Lung (tissue), 5 donors: ENCODE results near the gene SLX1A. TPM values are rescaled to one million over a fixed set of nuclear protein-coding genes. Genes with fewer than 3 reads are reported as not detected.

Experiments used
- polyA plus RNA-seq, 2 donors: library from polyadenylated mRNA; stranded (reverse); fragments of 200-250 nt; gene quantifications; one replicate each; pipeline ENCODE4 v1.2.1, GENCODE V29; 2013
- small RNA-seq: library from RNA; depleted of rRNA; stranded (forward); fragments of <200 nt; gene quantifications from one replicate; pipeline ENCODE3, GENCODE V24; 2014; ENCODE audit warnings: low replicate concordance
- total RNA-seq, 2 donors: library from RNA; depleted of rRNA in 1 of 2; stranded (reverse); fragments of >200 nt in 1 of 2; gene quantifications; one replicate each; pipeline ENCODE4 v1.2.1, GENCODE V29; 2014 to 2021
- donor health status: Bipolar disorder and iron deficiency.
- donor health status: healthy.
- donor health status: DM: yes; HTN: yes; CAD: no.

Gene SLX1A
- total and polyA plus RNA-seq, 4 donors = 24.0 to 96.0 (median 75.1) TPM

Small RNA genes within 50 kb of the gene (small RNA-seq; reads per million reads assigned to genes)
- not detected for gene AC106782.4

Other genes with a start within 250 kb of the SLX1A start
- gene TMEM219, start 231.8 kb upstream of the SLX1A start, total RNA-seq = 100 to 1,000 TPM in 1 of 2 donors, 10 to 100 TPM in 1; 56.4 to 141 TPM
- gene TMEM219, start 231.8 kb upstream of the SLX1A start, polyA plus RNA-seq = 100 to 1,000 TPM; 127 to 210 TPM
- 10 to 100 TPM; 55.3 to 71.8 TPM for gene TAOK2, start 220.0 kb upstream of the SLX1A start, total RNA-seq
- 10 to 100 TPM; 33.8 to 55.5 TPM for gene TAOK2, start 220.0 kb upstream of the SLX1A start, polyA plus RNA-seq
- gene HIRIP3, start 198.3 kb upstream of the SLX1A start, total RNA-seq = 10 to 100 TPM; 16.9 to 22.7 TPM
- 10 to 100 TPM; 13.1 to 18.4 TPM for gene HIRIP3, start 198.3 kb upstream of the SLX1A start, polyA plus RNA-seq
- gene INO80E, start 197.6 kb upstream of the SLX1A start, total RNA-seq = 10 to 100 TPM; 37.5 to 68.5 TPM
- gene INO80E, start 197.6 kb upstream of the SLX1A start, polyA plus RNA-seq = 100 to 1,000 TPM in 1 of 2 donors, 10 to 100 TPM in 1; 51.8 to 105 TPM
- 1 to 10 TPM; 2.4 to 8.7 TPM for gene DOC2A, start 182.8 kb upstream of the SLX1A start, total RNA-seq
- gene DOC2A, start 182.8 kb upstream of the SLX1A start, polyA plus RNA-seq = 1 to 10 TPM; 1.4 to 2.9 TPM
- not detected for gene C16orf92, start 170.7 kb upstream of the SLX1A start, total RNA-seq
- not detected for gene C16orf92, start 170.7 kb upstream of the SLX1A start, polyA plus RNA-seq
- gene TLCD3B, start 162.6 kb upstream of the SLX1A start, total RNA-seq = under 1 TPM in 1 of 2 donors, not detected in 1; 0.43 TPM
- under 1 TPM in 1 of 2 donors, not detected in 1; 0.03 TPM for gene TLCD3B, start 162.6 kb upstream of the SLX1A start, polyA plus RNA-seq
- gene ALDOA, start 128.1 kb upstream of the SLX1A start, total RNA-seq = 1,000 to 10,000 TPM in 1 of 2 donors, 100 to 1,000 TPM in 1; 265 to 1,167 TPM
- 1,000 to 10,000 TPM in 1 of 2 donors, 100 to 1,000 TPM in 1; 756 to 1,371 TPM for gene ALDOA, start 128.1 kb upstream of the SLX1A start, polyA plus RNA-seq
- 10 to 100 TPM; 51.7 to 90.7 TPM for gene PPP4C, start 117.9 kb upstream of the SLX1A start, total RNA-seq
- 100 to 1,000 TPM; 113 to 143 TPM for gene PPP4C, start 117.9 kb upstream of the SLX1A start, polyA plus RNA-seq
- 1 to 10 TPM in 1 of 2 donors, under 1 TPM in 1; 0.60 to 1.7 TPM for gene TBX6, start 102.0 kb upstream of the SLX1A start, total RNA-seq
- gene TBX6, start 102.0 kb upstream of the SLX1A start, polyA plus RNA-seq = 1 to 10 TPM; 1.1 to 1.6 TPM
- 10 to 100 TPM; 56.2 to 69.0 TPM for gene YPEL3, start 97.7 kb upstream of the SLX1A start, total RNA-seq
- 100 to 1,000 TPM; 118 to 208 TPM for gene YPEL3, start 97.7 kb upstream of the SLX1A start, polyA plus RNA-seq
- 1 to 10 TPM; 5.1 to 5.8 TPM for gene GDPD3, start 80.3 kb upstream of the SLX1A start, total RNA-seq
- 1 to 10 TPM; 4.1 to 6.0 TPM for gene GDPD3, start 80.3 kb upstream of the SLX1A start, polyA plus RNA-seq
- 10 to 100 TPM; 50.3 to 96.7 TPM for gene MAPK3, start 70.7 kb upstream of the SLX1A start, total RNA-seq
- 10 to 100 TPM; 65.7 to 83.8 TPM for gene MAPK3, start 70.7 kb upstream of the SLX1A start, polyA plus RNA-seq
- 100 to 1,000 TPM in 1 of 2 donors, 10 to 100 TPM in 1; 47.7 to 143 TPM for gene CORO1A, start 10.3 kb upstream of the SLX1A start, total RNA-seq
- 100 to 1,000 TPM in 1 of 2 donors, 10 to 100 TPM in 1; 41.8 to 419 TPM for gene CORO1A, start 10.3 kb upstream of the SLX1A start, polyA plus RNA-seq
- gene BOLA2B, start 209 bp upstream of the SLX1A start, total RNA-seq = 100 to 1,000 TPM in 1 of 2 donors, 1 to 10 TPM in 1; 9.8 to 111 TPM
- 100 to 1,000 TPM; 253 to 320 TPM for gene BOLA2B, start 209 bp upstream of the SLX1A start, polyA plus RNA-seq
- gene SULT1A3, start 5.4 kb downstream of the SLX1A start, total RNA-seq = 10 to 100 TPM; 16.3 to 22.4 TPM
- 10 to 100 TPM in 1 of 2 donors, 1 to 10 TPM in 1; 8.3 to 32.8 TPM for gene SULT1A3, start 5.4 kb downstream of the SLX1A start, polyA plus RNA-seq
- 10 to 100 TPM in 1 of 2 donors, 1 to 10 TPM in 1; 8.4 to 22.9 TPM for gene NPIPB13, start 54.6 kb downstream of the SLX1A start, total RNA-seq
- gene NPIPB13, start 54.6 kb downstream of the SLX1A start, polyA plus RNA-seq = 1 to 10 TPM; 3.5 to 4.7 TPM
- gene CD2BP2, start 161.4 kb downstream of the SLX1A start, total RNA-seq = 10 to 100 TPM; 37.5 to 69.8 TPM
- gene CD2BP2, start 161.4 kb downstream of the SLX1A start, polyA plus RNA-seq = 10 to 100 TPM; 43.5 to 49.1 TPM
- 10 to 100 TPM; 31.7 to 43.6 TPM for gene TBC1D10B, start 176.6 kb downstream of the SLX1A start, total RNA-seq
- 10 to 100 TPM; 26.9 to 27.8 TPM for gene TBC1D10B, start 176.6 kb downstream of the SLX1A start, polyA plus RNA-seq
- not detected for gene MYL11, start 180.9 kb downstream of the SLX1A start, total RNA-seq
- 1 to 10 TPM in 1 of 2 donors, under 1 TPM in 1; 0.44 to 3.9 TPM for gene MYL11, start 180.9 kb downstream of the SLX1A start, polyA plus RNA-seq
- gene SEPTIN1, start 188.7 kb downstream of the SLX1A start, total RNA-seq = 1 to 10 TPM; 3.3 to 4.6 TPM
- gene SEPTIN1, start 188.7 kb downstream of the SLX1A start, polyA plus RNA-seq = 1 to 10 TPM; 5.8 to 7.3 TPM
- gene ZNF48, start 201.5 kb downstream of the SLX1A start, total RNA-seq = 1 to 10 TPM; 5.3 to 8.0 TPM
- 1 to 10 TPM; 4.2 to 4.7 TPM for gene ZNF48, start 201.5 kb downstream of the SLX1A start, polyA plus RNA-seq
- 1 to 10 TPM; 3.0 to 7.2 TPM for gene ZNF771, start 213.7 kb downstream of the SLX1A start, total RNA-seq
- gene ZNF771, start 213.7 kb downstream of the SLX1A start, polyA plus RNA-seq = 1 to 10 TPM; 3.3 to 5.4 TPM
- gene DCTPP1, start 236.2 kb downstream of the SLX1A start, total RNA-seq = 10 to 100 TPM; 13.2 to 33.8 TPM
- gene DCTPP1, start 236.2 kb downstream of the SLX1A start, polyA plus RNA-seq = 10 to 100 TPM; 20.3 to 50.9 TPM